H9 (cell line): ENCODE data around the gene SH3GL3. TPM values are rescaled to one million over a fixed set of nuclear protein-coding genes. Genes with fewer than 3 reads are reported as not detected.

Experiments
- DNase-seq: peaks from one replicate; pipeline ENCODE4 v3.0.0-alpha.2; 2017
- H2AFZ ChIP-seq: one replicate; pipeline ENCODE4 v1.6.1; 2013; ENCODE audit warnings: mild to moderate bottlenecking, low read length, control low read depth, moderate library complexity
- H2AK5ac ChIP-seq: 2 replicates; pipeline ENCODE4 v1.6.1; 2013; ENCODE audit warnings: low read length, control low read depth, mixed read lengths; ENCODE audit not compliant: insufficient read length
- H2BK120ac ChIP-seq: one replicate; pipeline ENCODE4 v1.6.1; 2013; ENCODE audit warnings: low read depth, mild to moderate bottlenecking, low read length, control low read depth, inconsistent platforms; ENCODE audit not compliant: poor library complexity, severe bottlenecking
- H2BK12ac ChIP-seq: 2 replicates; pipeline ENCODE4 v1.6.1; 2013; ENCODE audit warnings: low read length, control low read depth, mixed read lengths, low read depth; ENCODE audit not compliant: insufficient read length
- H2BK15ac ChIP-seq: 2 replicates; pipeline ENCODE4 v1.6.1; 2013; ENCODE audit warnings: low read depth, low read length, control low read depth
- H2BK20ac ChIP-seq: one replicate; pipeline ENCODE4 v1.6.1; 2013; ENCODE audit warnings: low read depth, mild to moderate bottlenecking, low read length, control low read depth, inconsistent platforms; ENCODE audit not compliant: poor library complexity, severe bottlenecking
- H2BK5ac ChIP-seq: 2 replicates; pipeline ENCODE4 v1.6.1; 2013; ENCODE audit warnings: low read length, control low read depth, mixed read lengths; ENCODE audit not compliant: insufficient read length
- H3K14ac ChIP-seq: 2 replicates; pipeline ENCODE4 v1.6.1; 2013; ENCODE audit warnings: low read length, control low read depth; ENCODE audit not compliant: insufficient read depth
- H3K18ac ChIP-seq: 2 replicates; pipeline ENCODE4 v1.6.1; 2013; ENCODE audit warnings: low read depth, mild to moderate bottlenecking, mixed read lengths, low read length, control low read depth; ENCODE audit not compliant: insufficient read length
- H3K23ac ChIP-seq: 2 replicates; pipeline ENCODE4 v1.6.1; 2013; ENCODE audit warnings: low read length, control low read depth, mixed read lengths, low read depth; ENCODE audit not compliant: insufficient read length
- H3K23me2 ChIP-seq: 2 replicates; pipeline ENCODE4 v1.6.1; 2013; ENCODE audit warnings: low read depth, mild to moderate bottlenecking, mixed read lengths, low read length, control low read depth; ENCODE audit not compliant: insufficient read length, poor library complexity, severe bottlenecking
- H3K27ac ChIP-seq: 2 replicates; pipeline ENCODE4 v1.5.1; 2013; ENCODE audit warnings: low read length, control low read depth, mixed read lengths, low read depth; ENCODE audit not compliant: insufficient read length
- H3K27me3 ChIP-seq: 2 replicates; pipeline ENCODE4 v1.6.1; 2013; ENCODE audit warnings: low read length, control low read depth, inconsistent platforms; ENCODE audit not compliant: insufficient read depth
- H3K4ac ChIP-seq: 2 replicates; pipeline ENCODE4 v1.6.1; 2013; ENCODE audit warnings: low read depth, mild to moderate bottlenecking, control low read depth, inconsistent platforms, low read length, moderate library complexity
- H3K4me1 ChIP-seq: 2 replicates; pipeline ENCODE4 v1.6.1; 2013; ENCODE audit warnings: low read length, control low read depth, inconsistent platforms; ENCODE audit not compliant: insufficient read depth
- H3K4me2 ChIP-seq: 2 replicates; pipeline ENCODE4 v1.6.1; 2013; ENCODE audit warnings: low read length, control low read depth, mixed read lengths; ENCODE audit not compliant: insufficient read length, insufficient read depth
- H3K56ac ChIP-seq: 2 replicates; pipeline ENCODE4 v1.6.1; 2013; ENCODE audit warnings: low read depth, mild to moderate bottlenecking, mixed read lengths, low read length, control low read depth; ENCODE audit not compliant: insufficient read length
- H3K79me1 ChIP-seq: 2 replicates; pipeline ENCODE4 v1.6.1; 2013; ENCODE audit warnings: low read depth, mild to moderate bottlenecking, moderate library complexity, low read length, control low read depth, inconsistent platforms; ENCODE audit not compliant: insufficient read depth, poor library complexity, severe bottlenecking
- H3K79me2 ChIP-seq: 2 replicates; pipeline ENCODE4 v1.6.1; 2013; ENCODE audit warnings: low read length, control low read depth, inconsistent platforms; ENCODE audit not compliant: insufficient read depth
- H3K9ac ChIP-seq: 2 replicates; pipeline ENCODE4 v1.6.1; 2013; ENCODE audit warnings: low read length, control low read depth, mixed read lengths; ENCODE audit not compliant: insufficient read length; ENCODE audit errors: extremely low read depth
- H3K9me3 ChIP-seq: one replicate; pipeline ENCODE4 v1.6.1; 2013; ENCODE audit warnings: low read depth, low read length, inconsistent platforms; ENCODE audit not compliant: control insufficient read depth
- H3T11ph ChIP-seq: one replicate; pipeline ENCODE4 v1.6.1; 2013; ENCODE audit warnings: mild to moderate bottlenecking, low read length, control low read depth, inconsistent platforms
- H4K20me1 ChIP-seq: one replicate; pipeline ENCODE4 v1.6.1; 2013; ENCODE audit not compliant: control insufficient read depth, insufficient read length, insufficient read depth
- H4K5ac ChIP-seq: 2 replicates; pipeline ENCODE4 v1.6.1; 2013; ENCODE audit warnings: low read depth, mild to moderate bottlenecking, mixed read lengths, low read length, control low read depth; ENCODE audit not compliant: insufficient read length
- H4K8ac ChIP-seq: replicated peaks from 2 replicates; pipeline ENCODE4 v1.6.1; 2013; ENCODE audit warnings: low read length, control low read depth, mixed read lengths, low read depth; ENCODE audit not compliant: insufficient read length
- H4K91ac ChIP-seq: 2 replicates; pipeline ENCODE4 v1.6.1; 2013; ENCODE audit warnings: low read depth, mild to moderate bottlenecking, moderate library complexity, mixed read lengths, low read length, control low read depth; ENCODE audit not compliant: insufficient read length
- H3K27ac Mint-ChIP-seq, 3 experiments: 2 replicates in 2 of 3; 3 replicates in 1 of 3; pipeline ENCODE4 v1.8.0; 2020 to 2021; ENCODE audit warnings: mixed read lengths in 3 of 3, mild to moderate bottlenecking in 1 of 3, moderate library complexity in 1 of 3
- H3K27me3 Mint-ChIP-seq: 2 replicates; pipeline ENCODE4 v1.8.0; 2021; ENCODE audit warnings: low read depth, mild to moderate bottlenecking, moderate library complexity, mixed read lengths
- H3K36me3 Mint-ChIP-seq, 3 experiments: 2 replicates in 2 of 3; 3 replicates in 1 of 3; pipeline ENCODE4 v1.8.0; 2020 to 2021; ENCODE audit warnings: low read depth in 3 of 3, mixed read lengths in 3 of 3; ENCODE audit not compliant: insufficient read depth in 1 of 3
- H3K4me1 Mint-ChIP-seq, 2 experiments: 2 replicates each; pipeline ENCODE4 v1.8.0; 2020; ENCODE audit warnings: mixed read lengths in 2 of 2
- H3K4me3 Mint-ChIP-seq, 2 experiments: 2 replicates in 1 of 2; 3 replicates in 1 of 2; pipeline ENCODE4 v1.8.0; 2020 to 2021; ENCODE audit warnings: mild to moderate bottlenecking in 2 of 2, mixed read lengths in 2 of 2, moderate library complexity in 1 of 2
- H3K9me3 Mint-ChIP-seq, 2 experiments: 2 replicates in 1 of 2; 3 replicates in 1 of 2; pipeline ENCODE4 v1.8.0; 2020; ENCODE audit warnings: mild to moderate bottlenecking in 2 of 2, mixed read lengths in 2 of 2, moderate library complexity in 1 of 2
- total RNA-seq: library from RNA; stranded (reverse); gene quantifications from 2 replicates; pipeline ENCODE4 v1.2.1, GENCODE V29; 2021
- TF ChIP-seq, protein P1 (sequence below): fragments of 200-600 bp; sonication (generic); conservative IDR thresholded peaks from 3 replicates; pipeline ENCODE4 v1.8.0; 2021; ENCODE audit warnings: antibody characterized with exemption, mild to moderate bottlenecking

The SH3GL3 gene
- total RNA-seq, 1 experiment from 2014 or later = 11.2 TPM

DNA sequence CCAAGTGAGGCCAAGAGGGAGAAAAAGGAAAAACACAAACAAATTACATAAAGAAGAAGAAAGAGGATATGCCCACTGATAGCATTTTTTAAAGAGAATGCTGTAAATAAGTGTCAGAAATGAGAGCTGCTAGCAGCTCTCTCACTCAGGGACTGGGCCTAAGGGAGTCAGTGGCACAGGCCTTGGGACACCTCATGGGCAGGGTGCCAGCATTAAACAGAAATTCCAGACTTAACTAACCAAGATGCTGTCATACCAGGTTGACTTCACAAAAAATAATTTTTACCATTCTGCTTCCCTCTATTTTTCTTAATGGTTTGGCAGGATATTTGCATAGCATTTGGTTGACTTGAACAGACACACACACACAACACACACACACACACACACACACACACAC, 114.5 kb downstream of the SH3GL3 start:
- Histone ChIP-seq H4K91ac (no peak overlapping the region), H3K56ac (no peak overlapping the region), H3K79me2 (no peaks in the 10 kb centered on the region), H4K8ac (no peak overlapping the region), H2AFZ (no peak overlapping the region), H3K27me3 (no peaks in the 10 kb centered on the region), H2BK20ac (no peak overlapping the region), H3K27ac (no peak overlapping the region), H2BK120ac (no peak overlapping the region), H3K4ac (no peak overlapping the region), H3K4me1 (no peaks in the 10 kb centered on the region; the same call in 1 of the 2 replicates), H3K79me1 (no peaks in the 10 kb centered on the region), H3K9ac (no peak overlapping the region), H3K23me2 (no peaks in the 10 kb centered on the region), H3K4me2 (no peak overlapping the region), H4K5ac (no peak overlapping the region), H4K20me1 (no peaks in the 10 kb centered on the region), H2BK5ac (no peak overlapping the region), H3K18ac (no peak overlapping the region), H3K14ac (no peak overlapping the region), H3T11ph (no peak overlapping the region), H2BK15ac (no peak overlapping the region), H3K9me3 (no peaks in the 10 kb centered on the region), H2AK5ac (no peak overlapping the region), H3K23ac (no peak overlapping the region), H2BK12ac (no peak overlapping the region)
- no peak for DNase-seq
- Mint-ChIP-seq H3K9me3 (no peaks in the 10 kb centered on the region), H3K4me1 (peaks cover 0 to 2% of the 10 kb centered on the region in 2 experiments; a peak in 1 of 4 replicates), H3K36me3 (no peaks in the 10 kb centered on the region), H3K27ac (no peak overlapping the region), H3K4me3 (no peak overlapping the region), H3K27me3 (no peaks in the 10 kb centered on the region)
- TF ChIP-seq, protein P1, sequence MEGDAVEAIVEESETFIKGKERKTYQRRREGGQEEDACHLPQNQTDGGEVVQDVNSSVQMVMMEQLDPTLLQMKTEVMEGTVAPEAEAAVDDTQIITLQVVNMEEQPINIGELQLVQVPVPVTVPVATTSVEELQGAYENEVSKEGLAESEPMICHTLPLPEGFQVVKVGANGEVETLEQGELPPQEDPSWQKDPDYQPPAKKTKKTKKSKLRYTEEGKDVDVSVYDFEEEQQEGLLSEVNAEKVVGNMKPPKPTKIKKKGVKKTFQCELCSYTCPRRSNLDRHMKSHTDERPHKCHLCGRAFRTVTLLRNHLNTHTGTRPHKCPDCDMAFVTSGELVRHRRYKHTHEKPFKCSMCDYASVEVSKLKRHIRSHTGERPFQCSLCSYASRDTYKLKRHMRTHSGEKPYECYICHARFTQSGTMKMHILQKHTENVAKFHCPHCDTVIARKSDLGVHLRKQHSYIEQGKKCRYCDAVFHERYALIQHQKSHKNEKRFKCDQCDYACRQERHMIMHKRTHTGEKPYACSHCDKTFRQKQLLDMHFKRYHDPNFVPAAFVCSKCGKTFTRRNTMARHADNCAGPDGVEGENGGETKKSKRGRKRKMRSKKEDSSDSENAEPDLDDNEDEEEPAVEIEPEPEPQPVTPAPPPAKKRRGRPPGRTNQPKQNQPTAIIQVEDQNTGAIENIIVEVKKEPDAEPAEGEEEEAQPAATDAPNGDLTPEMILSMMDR = no peak
